DND-41 (cell line): ENCODE measurements around the gene ZNF462.
A peak's percentile ranks its signal among the peaks of the same experiment; 100 is the strongest.

Source experiments
- ATAC-seq: fragments of 200-7000 bp; cut with Tn5 transposase; 3 replicates; pipeline ENCODE4 v1.9.1; 2021; ENCODE audit warnings: low read depth; ENCODE audit not compliant: insufficient read depth
- DNase-seq: peaks from one replicate; pipeline ENCODE4 v3.0.0-alpha.2; 2020
- H2AFZ ChIP-seq: 2 replicates; pipeline ENCODE4 v1.6.0; 2012; ENCODE audit warnings: low read depth, low read length
- H3K27ac ChIP-seq: 2 replicates; pipeline ENCODE4 v1.5.1; 2012; ENCODE audit warnings: low read length, inconsistent platforms
- H3K27me3 ChIP-seq: fragments of 200-600 bp; sonication (generic); 2 replicates; pipeline ENCODE4 v1.6.0; 2012; ENCODE audit warnings: low read length, mild to moderate bottlenecking, inconsistent platforms; ENCODE audit not compliant: insufficient read depth, poor library complexity
- H3K36me3 ChIP-seq: 2 replicates; pipeline ENCODE4 v1.5.1; 2012; ENCODE audit warnings: low read length, inconsistent platforms; ENCODE audit not compliant: insufficient read depth
- H3K4me1 ChIP-seq: 2 replicates; pipeline ENCODE4 v1.5.1; 2012; ENCODE audit warnings: mild to moderate bottlenecking, low read length; ENCODE audit not compliant: insufficient read depth
- H3K4me2 ChIP-seq: 2 replicates; pipeline ENCODE4 v1.6.0; 2012; ENCODE audit warnings: mild to moderate bottlenecking, moderate library complexity, low read length, inconsistent platforms; ENCODE audit not compliant: insufficient read depth
- H3K4me3 ChIP-seq, 2 experiments: fragments of 200-600 bp in 1 of 2; shearing (Covaris generic) in 1 of 2; 2 replicates each; pipeline ENCODE4 v1.5.1; 2012 to 2016; ENCODE audit warnings: inconsistent platforms in 2 of 2, low read length in 2 of 2, mild to moderate bottlenecking in 2 of 2, low read depth in 1 of 2, moderate library complexity in 1 of 2
- H3K79me2 ChIP-seq: 2 replicates; pipeline ENCODE4 v1.6.0; 2012; ENCODE audit warnings: low read length, inconsistent platforms; ENCODE audit not compliant: insufficient read depth
- H3K9ac ChIP-seq: 2 replicates; pipeline ENCODE4 v1.6.0; 2012; ENCODE audit warnings: low read depth, mild to moderate bottlenecking, inconsistent platforms, low read length, moderate library complexity
- H3K9me3 ChIP-seq: 2 replicates; pipeline ENCODE4 v1.5.1; 2012; ENCODE audit warnings: low read length, moderate library complexity, mild to moderate bottlenecking, inconsistent platforms; ENCODE audit not compliant: insufficient read depth, severe bottlenecking
- H4K20me1 ChIP-seq: 2 replicates; pipeline ENCODE4 v1.6.0; 2012; ENCODE audit warnings: low read length; ENCODE audit not compliant: insufficient read depth
- CTCF ChIP-seq: IDR thresholded peaks from 2 replicates; pipeline ENCODE4 v1.5.1; 2012; ENCODE audit warnings: borderline replicate concordance, low read length, moderate library complexity, mild to moderate bottlenecking; ENCODE audit not compliant: poor library complexity, severe bottlenecking; ENCODE audit errors: extremely low read depth
- EZH2 ChIP-seq: IDR thresholded peaks from 3 replicates; pipeline ENCODE4 v1.6.1; 2012; ENCODE audit warnings: borderline replicate concordance, low read depth, mild to moderate bottlenecking, moderate library complexity, low read length, inconsistent platforms; ENCODE audit not compliant: severe bottlenecking

Gene ZNF462

GRCh38 chr9:106920701-106921283 is 57.8 kb downstream of the ZNF462 start:
- no peaks in the 10 kb centered on the region for H3K79me2 ChIP-seq
- H3K9ac ChIP-seq = peak overlapping the region; percentile 39
- H3K4me3 ChIP-seq = peak overlapping the region in 1 of 2 experiments; percentile 34; a peak in 1 of 4 replicates
- H3K27ac ChIP-seq = peak overlapping the region; percentile 72
- H3K4me1 ChIP-seq = peaks cover 25% of the 10 kb centered on the region
- no peak for DNase-seq
- H2AFZ ChIP-seq = peak overlapping the region; percentile 31
- H3K27me3 ChIP-seq = no peaks in the 10 kb centered on the region
- no peak for ATAC-seq
- peak overlapping the region; percentile 57 for H3K4me2 ChIP-seq
- H3K9me3 ChIP-seq = no peaks in the 10 kb centered on the region
- no peak for TF ChIP-seq CTCF
- no peak for TF ChIP-seq EZH2
- no peaks in the 10 kb centered on the region for H4K20me1 ChIP-seq
- peaks cover 24% of the 10 kb centered on the region for H3K36me3 ChIP-seq

GRCh38 chr9:106921341-106921899 is 58.5 kb downstream of the ZNF462 start:
- no peaks in the 10 kb centered on the region for H4K20me1 ChIP-seq
- peak overlapping the region; percentile 57 for H3K4me2 ChIP-seq
- H3K9ac ChIP-seq = peak overlapping the region; percentile 39
- H2AFZ ChIP-seq = peak overlapping the region; percentile 31
- no peaks in the 10 kb centered on the region for H3K27me3 ChIP-seq
- no peaks in the 10 kb centered on the region for H3K9me3 ChIP-seq
- H3K27ac ChIP-seq = peak overlapping the region; percentile 72
- peak; percentile 31 for DNase-seq
- TF ChIP-seq CTCF (no peak), EZH2 (no peak)
- H3K4me3 ChIP-seq = no peak overlapping the region; a peak in 1 of 4 replicates
- peak; percentile 80 for ATAC-seq
- H3K4me1 ChIP-seq = peaks cover 25% of the 10 kb centered on the region
- no peaks in the 10 kb centered on the region for H3K79me2 ChIP-seq
- H3K36me3 ChIP-seq = peaks cover 29% of the 10 kb centered on the region

- no peaks in the 10 kb centered on the region for H4K20me1 ChIP-seq
- H3K36me3 ChIP-seq = peaks cover 31% of the 10 kb centered on the region
- TF ChIP-seq CTCF = no peak
- TF ChIP-seq EZH2 = no peak
- no peak overlapping the region for H3K4me3 ChIP-seq
- no peak for DNase-seq
- H2AFZ ChIP-seq = no peak overlapping the region
- H3K4me2 ChIP-seq = no peak overlapping the region
- H3K4me1 ChIP-seq = peaks cover 25% of the 10 kb centered on the region
- no peak overlapping the region for H3K9ac ChIP-seq
- H3K9me3 ChIP-seq = no peaks in the 10 kb centered on the region
- no peaks in the 10 kb centered on the region for H3K27me3 ChIP-seq
- H3K79me2 ChIP-seq = no peaks in the 10 kb centered on the region
- H3K27ac ChIP-seq = peak overlapping the region; percentile 72; the same call in 1 of the 2 replicates
- ATAC-seq = no peak
These were observed 59.1 kb downstream of the ZNF462 start for GRCh38 chr9:106922026-106922425.
